K562 (cell line): ENCODE data around the gene ATP5F1D. TPM values are rescaled to one million over a fixed set of nuclear protein-coding genes. Genes with fewer than 3 reads are reported as not detected.

Experiments used
- ELK1 ChIP-seq: sonication (generic); formaldehyde crosslinking; IDR thresholded peaks from 2 replicates; pipeline ENCODE4 v1.8.1; 2022; ENCODE audit warnings: missing genetic modification reagents
- FOXJ3 ChIP-seq: sonication (generic); formaldehyde crosslinking; IDR thresholded peaks from 2 replicates; pipeline ENCODE4 v1.4.0; 2020; ENCODE audit warnings: mild to moderate bottlenecking, missing genetic modification reagents
- GATA2 ChIP-seq: sonication (generic); formaldehyde crosslinking; IDR thresholded peaks from 2 replicates; pipeline ENCODE4 v1.4.0; 2020; ENCODE audit warnings: mild to moderate bottlenecking, missing genetic modification reagents
- MCM3 ChIP-seq: fragments of 450-650 bp; IDR thresholded peaks from 2 replicates; pipeline ENCODE4 v1.6.1; 2016
- MEF2D ChIP-seq: conservative IDR thresholded peaks from 2 replicates; pipeline ENCODE4 v1.6.1; 2016; ENCODE audit warnings: low read depth, missing genetic modification characterization, missing compliant biosample characterization
- MTF1 ChIP-seq: fragments of 250-450 bp; sonication (Bioruptor Pico); IDR thresholded peaks from 2 replicates; pipeline ENCODE4 v1.9.0; 2021; ENCODE audit warnings: moderate library complexity, mild to moderate bottlenecking, inconsistent platforms, borderline replicate concordance
- PPARD ChIP-seq: fragments of 250-450 bp; sonication (Bioruptor Pico); IDR thresholded peaks from 2 replicates; pipeline ENCODE4 v1.8.0; 2022; ENCODE audit warnings: inconsistent platforms, mild to moderate bottlenecking, moderate library complexity
- RCOR1 ChIP-seq, 2 experiments: IDR thresholded peaks; 2 replicates each; pipeline ENCODE4 v1.6.1; 2012; ENCODE audit warnings: low read depth in 2 of 2, low read length in 2 of 2, borderline replicate concordance in 1 of 2, improper control_type of control experiment in 1 of 2
- SAFB ChIP-seq: fragments of 200-400 bp; formaldehyde crosslinking; IDR thresholded peaks from 2 replicates; pipeline ENCODE4 v1.6.1; 2017; ENCODE audit warnings: low read depth, low read length, borderline replicate concordance
- STAT5B ChIP-seq: fragments of 250-450 bp; sonication (Bioruptor Pico); IDR thresholded peaks from 2 replicates; pipeline ENCODE4 v1.8.0; 2021; ENCODE audit warnings: mild to moderate bottlenecking, inconsistent platforms
- TAL1 ChIP-seq: fragments of 450-650 bp; IDR thresholded peaks from 2 replicates; pipeline ENCODE4 v1.6.1; 2016; ENCODE audit warnings: mild to moderate bottlenecking
- TCF7L2 ChIP-seq: fragments of 150-350 bp; IDR thresholded peaks from 2 replicates; pipeline ENCODE4 v1.6.1; 2016; ENCODE audit warnings: low read depth, mild to moderate bottlenecking, low read length, moderate library complexity
- ZNF561 ChIP-seq: fragments of 450-650 bp; formaldehyde crosslinking; conservative IDR thresholded peaks from 2 replicates; pipeline ENCODE4 v1.4.0; 2020; ENCODE audit warnings: mild to moderate bottlenecking, moderate library complexity
- ZNF668 ChIP-seq: fragments of 250-450 bp; sonication (Bioruptor Pico); IDR thresholded peaks from 2 replicates; pipeline ENCODE4 v1.8.0; 2022; ENCODE audit warnings: mild to moderate bottlenecking, inconsistent platforms
- polyA plus RNA-seq, 8 experiments: library from polyadenylated mRNA; depleted of rRNA in 4 of 8; stranded (reverse) in 5 of 8; unstranded in 3 of 8; fragments of >200 nt; fragmentation: Nextera tagmentation in 2 of 8; fragmentation: Illumina TruSeq in 1 of 8; extraction: Ambion mirVana in 2 of 8; extraction: Trizol in 1 of 8; gene quantifications; 2 replicates each; pipeline versions ENCODE4 v1.2.1 to v1.2.3, GENCODE V29; 2011 to 2014; ENCODE audit warnings: inconsistent platforms in 1 of 8, missing spikeins in 1 of 8
- total RNA-seq, 7 experiments: library from RNA; depleted of rRNA in 6 of 7; stranded (reverse); fragments of >200 nt in 6 of 7; fragmentation: Illumina TruSeq in 2 of 7; extraction: Trizol in 2 of 7; gene quantifications; 2 replicates each; pipeline versions ENCODE4 v1.2.1 to v1.2.3, GENCODE V29; 2011 to 2021; ENCODE audit warnings: low replicate concordance in 1 of 7
- TF ChIP-seq, protein P1 (sequence below): fragments of 450-650 bp; IDR thresholded peaks from 2 replicates; pipeline ENCODE4 v1.7.1; 2018; ENCODE audit warnings: mild to moderate bottlenecking, low read depth; ENCODE audit not compliant: partially characterized antibody
- TF ChIP-seq, protein P2 (sequence below): fragments of 250-450 bp; sonication (Bioruptor Pico); IDR thresholded peaks from 2 replicates; pipeline ENCODE4 v1.5.0; 2021
- TF ChIP-seq, protein P3 (sequence below): fragments of 200-800 bp; sonication (Bioruptor generic); IDR thresholded peaks from 2 replicates; pipeline ENCODE4 v1.6.1; 2017; ENCODE audit warnings: missing genetic modification characterization, missing compliant biosample characterization
- TF ChIP-seq, protein P4 (sequence below): sonication (generic); formaldehyde crosslinking; IDR thresholded peaks from 2 replicates; pipeline ENCODE4 v1.8.0; 2022; ENCODE audit warnings: missing genetic modification reagents, mild to moderate bottlenecking, moderate library complexity, borderline replicate concordance
- TF ChIP-seq, protein P5 (sequence below): sonication (generic); formaldehyde crosslinking; IDR thresholded peaks from 2 replicates; pipeline ENCODE4 v1.8.1; 2023; ENCODE audit warnings: mild to moderate bottlenecking, missing genetic modification reagents

ATP5F1D gene
- total and polyA plus RNA-seq, 9 of the 15 experiments (the other 6 are each of a cell fraction or from before 2014, with no cell fraction given), result 3.9 to 409 (median 36.8) TPM

- TF ChIP-seq, protein P1, sequence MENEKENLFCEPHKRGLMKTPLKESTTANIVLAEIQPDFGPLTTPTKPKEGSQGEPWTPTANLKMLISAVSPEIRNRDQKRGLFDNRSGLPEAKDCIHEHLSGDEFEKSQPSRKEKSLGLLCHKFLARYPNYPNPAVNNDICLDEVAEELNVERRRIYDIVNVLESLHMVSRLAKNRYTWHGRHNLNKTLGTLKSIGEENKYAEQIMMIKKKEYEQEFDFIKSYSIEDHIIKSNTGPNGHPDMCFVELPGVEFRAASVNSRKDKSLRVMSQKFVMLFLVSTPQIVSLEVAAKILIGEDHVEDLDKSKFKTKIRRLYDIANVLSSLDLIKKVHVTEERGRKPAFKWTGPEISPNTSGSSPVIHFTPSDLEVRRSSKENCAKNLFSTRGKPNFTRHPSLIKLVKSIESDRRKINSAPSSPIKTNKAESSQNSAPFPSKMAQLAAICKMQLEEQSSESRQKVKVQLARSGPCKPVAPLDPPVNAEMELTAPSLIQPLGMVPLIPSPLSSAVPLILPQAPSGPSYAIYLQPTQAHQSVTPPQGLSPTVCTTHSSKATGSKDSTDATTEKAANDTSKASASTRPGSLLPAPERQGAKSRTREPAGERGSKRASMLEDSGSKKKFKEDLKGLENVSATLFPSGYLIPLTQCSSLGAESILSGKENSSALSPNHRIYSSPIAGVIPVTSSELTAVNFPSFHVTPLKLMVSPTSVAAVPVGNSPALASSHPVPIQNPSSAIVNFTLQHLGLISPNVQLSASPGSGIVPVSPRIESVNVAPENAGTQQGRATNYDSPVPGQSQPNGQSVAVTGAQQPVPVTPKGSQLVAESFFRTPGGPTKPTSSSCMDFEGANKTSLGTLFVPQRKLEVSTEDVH, result no peak
- TF ChIP-seq, protein P2, sequence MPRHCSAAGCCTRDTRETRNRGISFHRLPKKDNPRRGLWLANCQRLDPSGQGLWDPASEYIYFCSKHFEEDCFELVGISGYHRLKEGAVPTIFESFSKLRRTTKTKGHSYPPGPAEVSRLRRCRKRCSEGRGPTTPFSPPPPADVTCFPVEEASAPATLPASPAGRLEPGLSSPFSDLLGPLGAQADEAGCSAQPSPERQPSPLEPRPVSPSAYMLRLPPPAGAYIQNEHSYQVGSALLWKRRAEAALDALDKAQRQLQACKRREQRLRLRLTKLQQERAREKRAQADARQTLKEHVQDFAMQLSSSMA (CRISPR knock-in tag), result no peak
- TF ChIP-seq RCOR1 (IDR thresholded peaks at IDR 0.05; ENCODE audit: borderline replicate concordance in 1 of 2, low read depth in 2 of 2, low read length in 2 of 2) (peak in 1 of 2 experiments; percentile 42; a peak in 1 of 4 replicates), MTF1 (no peak), ZNF668 (CRISPR knock-in tag) (no peak), STAT5B (CRISPR knock-in tag) (no peak), MCM3 (no peak), SAFB (no peak; the same call in 1 of the 2 replicates), TCF7L2 (no peak), TAL1 (no peak), ZNF561 (CRISPR knock-in tag) (no peak), GATA2 (CRISPR knock-in tag) (no peak), MEF2D (tag) (no peak), FOXJ3 (CRISPR knock-in tag) (no peak), ELK1 (no peak), PPARD (no peak)
- TF ChIP-seq, protein P3, sequence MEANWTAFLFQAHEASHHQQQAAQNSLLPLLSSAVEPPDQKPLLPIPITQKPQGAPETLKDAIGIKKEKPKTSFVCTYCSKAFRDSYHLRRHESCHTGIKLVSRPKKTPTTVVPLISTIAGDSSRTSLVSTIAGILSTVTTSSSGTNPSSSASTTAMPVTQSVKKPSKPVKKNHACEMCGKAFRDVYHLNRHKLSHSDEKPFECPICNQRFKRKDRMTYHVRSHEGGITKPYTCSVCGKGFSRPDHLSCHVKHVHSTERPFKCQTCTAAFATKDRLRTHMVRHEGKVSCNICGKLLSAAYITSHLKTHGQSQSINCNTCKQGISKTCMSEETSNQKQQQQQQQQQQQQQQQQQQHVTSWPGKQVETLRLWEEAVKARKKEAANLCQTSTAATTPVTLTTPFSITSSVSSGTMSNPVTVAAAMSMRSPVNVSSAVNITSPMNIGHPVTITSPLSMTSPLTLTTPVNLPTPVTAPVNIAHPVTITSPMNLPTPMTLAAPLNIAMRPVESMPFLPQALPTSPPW (CRISPR knock-in tag), result 0 out of 2 replicates have a peak, but pooled peaks have one; percentile 6
- TF ChIP-seq, protein P4, sequence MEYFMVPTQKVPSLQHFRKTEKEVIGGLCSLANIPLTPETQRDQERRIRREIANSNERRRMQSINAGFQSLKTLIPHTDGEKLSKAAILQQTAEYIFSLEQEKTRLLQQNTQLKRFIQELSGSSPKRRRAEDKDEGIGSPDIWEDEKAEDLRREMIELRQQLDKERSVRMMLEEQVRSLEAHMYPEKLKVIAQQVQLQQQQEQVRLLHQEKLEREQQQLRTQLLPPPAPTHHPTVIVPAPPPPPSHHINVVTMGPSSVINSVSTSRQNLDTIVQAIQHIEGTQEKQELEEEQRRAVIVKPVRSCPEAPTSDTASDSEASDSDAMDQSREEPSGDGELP (CRISPR knock-in tag), result 0 out of 2 replicates have a peak, but pooled peaks have one; percentile 42
- TF ChIP-seq, protein P5, sequence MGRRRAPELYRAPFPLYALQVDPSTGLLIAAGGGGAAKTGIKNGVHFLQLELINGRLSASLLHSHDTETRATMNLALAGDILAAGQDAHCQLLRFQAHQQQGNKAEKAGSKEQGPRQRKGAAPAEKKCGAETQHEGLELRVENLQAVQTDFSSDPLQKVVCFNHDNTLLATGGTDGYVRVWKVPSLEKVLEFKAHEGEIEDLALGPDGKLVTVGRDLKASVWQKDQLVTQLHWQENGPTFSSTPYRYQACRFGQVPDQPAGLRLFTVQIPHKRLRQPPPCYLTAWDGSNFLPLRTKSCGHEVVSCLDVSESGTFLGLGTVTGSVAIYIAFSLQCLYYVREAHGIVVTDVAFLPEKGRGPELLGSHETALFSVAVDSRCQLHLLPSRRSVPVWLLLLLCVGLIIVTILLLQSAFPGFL (CRISPR knock-in tag), result no peak
Observed at GRCh38 chr19:1251330-1252220, 10.0 kb downstream of the ATP5F1D start (continued).
